HFF-Myc (cell line): ENCODE measurements around the gene CARD11.

Experiments
- DNase-seq: peaks from one replicate; pipeline ENCODE4 v3.0.0-alpha.2; 2011; ENCODE audit warnings: low read depth; ENCODE audit errors: extremely low read depth
- H3K4me3 ChIP-seq: replicated peaks from 2 replicates; pipeline ENCODE4 v1.5.1; 2011; ENCODE audit warnings: low read depth, mild to moderate bottlenecking, control low read depth, low read length
- CTCF ChIP-seq: IDR thresholded peaks from 2 replicates; pipeline ENCODE4 v1.5.1; 2012; ENCODE audit warnings: mild to moderate bottlenecking, low read depth, low read length, control low read depth; ENCODE audit errors: missing control alignments

Gene CARD11

GRCh38 chr7:2920041-2920440 lies 123.6 kb downstream of the CARD11 start:
- H3K4me3 ChIP-seq, result no peak overlapping the region
- TF ChIP-seq CTCF, result no peak
- DNase-seq, result no peak

- TF ChIP-seq CTCF, result no peak
Measured at GRCh38 chr7:2919256-2919655, 124.4 kb downstream of the CARD11 start.

GRCh38 chr7:2918406-2918805 lies 125.3 kb downstream of the CARD11 start:
- TF ChIP-seq CTCF, result no peak
- DNase-seq, result no peak
- H3K4me3 ChIP-seq, result no peak overlapping the region

More at GRCh38 chr7:2919256-2919655, 124.4 kb downstream of the CARD11 start:
- DNase-seq, result no peak
- H3K4me3 ChIP-seq, result no peak overlapping the region

- H3K4me3 ChIP-seq, result no peak overlapping the region
- TF ChIP-seq CTCF, result no peak
- no peak for DNase-seq
Measured at GRCh38 chr7:2915023-2915422, 128.6 kb downstream of the CARD11 start.

GRCh38 chr7:2913760-2914387 lies 129.8 kb downstream of the CARD11 start:
- DNase-seq, result no peak
- no peak for TF ChIP-seq CTCF

GRCh38 chr7:2912684-2913439 lies 130.8 kb downstream of the CARD11 start:
- H3K4me3 ChIP-seq, result no peak overlapping the region
- TF ChIP-seq CTCF, result no peak
- no peak for DNase-seq

More at GRCh38 chr7:2913760-2914387, 129.8 kb downstream of the CARD11 start:
- no peak overlapping the region for H3K4me3 ChIP-seq
